ENCODE measurements around the gene SUPT20H.

SUPT20H gene

DNA sequence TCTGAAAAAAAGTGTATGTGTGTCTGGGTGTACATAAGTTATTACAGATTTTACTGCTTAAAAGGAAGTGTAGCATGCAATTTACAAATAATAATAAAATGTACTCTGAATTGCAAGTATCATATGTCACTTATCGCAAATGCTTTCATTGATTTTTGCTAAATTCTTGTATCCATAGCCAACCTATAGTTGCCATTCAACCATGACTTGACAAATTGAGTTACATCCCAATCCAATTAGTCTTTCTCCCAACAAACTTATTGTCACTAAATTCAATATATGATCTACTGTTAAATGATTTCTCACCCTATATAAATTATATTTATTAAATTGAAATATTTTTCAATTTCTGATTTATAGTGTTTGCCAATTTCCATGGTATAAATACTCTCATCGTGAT, 17.3 kb upstream of the SUPT20H start:
- Histone ChIP-seq H3K9me2 (replicated peaks; ENCODE audit: insufficient read depth, low read length) (no peaks in the 10 kb centered on the region), H3K27me3 (ENCODE audit: low read length) (no peaks in the 10 kb centered on the region), H3K36me3 (ENCODE audit: low read length) (no peaks in the 10 kb centered on the region), H3K79me2 (ENCODE audit: insufficient read depth, low read length) (no peaks in the 10 kb centered on the region), H2AFZ (ENCODE audit: low read depth, low read length, severe bottlenecking) (no peak overlapping the region), H4K20me1 (ENCODE audit: low read depth, low read length) (no peaks in the 10 kb centered on the region), H3K4me3 (ENCODE audit: insufficient read depth, low read length, poor library complexity, severe bottlenecking) (no peak overlapping the region), H3K9me3 (ENCODE audit: insufficient read depth, low read length) (no peaks in the 10 kb centered on the region), H3F3A (ENCODE audit: insufficient read depth) (no peaks in the 10 kb centered on the region), H3K27ac (ENCODE audit: low read depth, low read length) (no peak overlapping the region), H3K9ac (ENCODE audit: low read length) (no peak overlapping the region), H3K4me2 (ENCODE audit: low read depth, low read length, poor library complexity, severe bottlenecking) (no peak overlapping the region)
- no peak for TF ChIP-seq EZH2phosphoT487 (conservative IDR thresholded peaks at IDR 0.05; ENCODE audit: low read length)
- TF ChIP-seq, protein P1, sequence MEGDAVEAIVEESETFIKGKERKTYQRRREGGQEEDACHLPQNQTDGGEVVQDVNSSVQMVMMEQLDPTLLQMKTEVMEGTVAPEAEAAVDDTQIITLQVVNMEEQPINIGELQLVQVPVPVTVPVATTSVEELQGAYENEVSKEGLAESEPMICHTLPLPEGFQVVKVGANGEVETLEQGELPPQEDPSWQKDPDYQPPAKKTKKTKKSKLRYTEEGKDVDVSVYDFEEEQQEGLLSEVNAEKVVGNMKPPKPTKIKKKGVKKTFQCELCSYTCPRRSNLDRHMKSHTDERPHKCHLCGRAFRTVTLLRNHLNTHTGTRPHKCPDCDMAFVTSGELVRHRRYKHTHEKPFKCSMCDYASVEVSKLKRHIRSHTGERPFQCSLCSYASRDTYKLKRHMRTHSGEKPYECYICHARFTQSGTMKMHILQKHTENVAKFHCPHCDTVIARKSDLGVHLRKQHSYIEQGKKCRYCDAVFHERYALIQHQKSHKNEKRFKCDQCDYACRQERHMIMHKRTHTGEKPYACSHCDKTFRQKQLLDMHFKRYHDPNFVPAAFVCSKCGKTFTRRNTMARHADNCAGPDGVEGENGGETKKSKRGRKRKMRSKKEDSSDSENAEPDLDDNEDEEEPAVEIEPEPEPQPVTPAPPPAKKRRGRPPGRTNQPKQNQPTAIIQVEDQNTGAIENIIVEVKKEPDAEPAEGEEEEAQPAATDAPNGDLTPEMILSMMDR (IDR thresholded peaks at IDR 0.05; ENCODE audit: insufficient read depth, low read length, poor library complexity, severe bottlenecking) = no peak

DNA sequence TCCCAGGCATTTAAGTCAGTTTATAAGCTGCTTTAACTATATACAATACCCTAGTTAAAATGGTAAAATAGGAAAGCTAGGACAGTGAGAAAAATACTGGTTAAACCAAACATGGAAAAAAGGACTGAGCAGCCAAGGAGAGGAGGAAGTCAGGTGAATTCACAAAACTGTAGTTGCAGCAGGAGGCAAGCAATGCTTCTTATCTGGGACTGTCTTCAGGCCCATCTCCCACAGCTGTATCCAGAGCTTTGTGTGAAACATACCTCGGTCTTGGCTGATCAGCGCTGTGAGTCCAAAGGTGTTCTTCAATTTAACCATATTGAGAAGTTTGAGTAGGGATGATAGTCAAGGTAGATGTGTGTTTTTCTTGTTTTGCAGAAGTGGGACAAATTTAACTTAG, 15.7 kb upstream of the SUPT20H start:
- Histone ChIP-seq H2AFZ (ENCODE audit: low read depth, low read length, severe bottlenecking) (no peak overlapping the region), H3K36me3 (ENCODE audit: low read length) (no peaks in the 10 kb centered on the region), H3K9me3 (ENCODE audit: insufficient read depth, low read length) (no peaks in the 10 kb centered on the region), H3K27me3 (ENCODE audit: low read length) (no peaks in the 10 kb centered on the region), H3K9me2 (replicated peaks; ENCODE audit: insufficient read depth, low read length) (no peaks in the 10 kb centered on the region), H3K4me2 (ENCODE audit: low read depth, low read length, poor library complexity, severe bottlenecking) (no peak overlapping the region), H3K4me3 (ENCODE audit: insufficient read depth, low read length, poor library complexity, severe bottlenecking) (no peak overlapping the region), H3F3A (ENCODE audit: insufficient read depth) (no peaks in the 10 kb centered on the region), H3K27ac (ENCODE audit: low read depth, low read length) (no peak overlapping the region), H3K79me2 (ENCODE audit: insufficient read depth, low read length) (no peaks in the 10 kb centered on the region), H3K9ac (ENCODE audit: low read length) (no peak overlapping the region), H4K20me1 (ENCODE audit: low read depth, low read length) (no peaks in the 10 kb centered on the region)
- TF ChIP-seq, protein P1 (IDR thresholded peaks at IDR 0.05; ENCODE audit: insufficient read depth, low read length, poor library complexity, severe bottlenecking) = no peak
- TF ChIP-seq EZH2phosphoT487 (conservative IDR thresholded peaks at IDR 0.05; ENCODE audit: low read length) = no peak

DNA sequence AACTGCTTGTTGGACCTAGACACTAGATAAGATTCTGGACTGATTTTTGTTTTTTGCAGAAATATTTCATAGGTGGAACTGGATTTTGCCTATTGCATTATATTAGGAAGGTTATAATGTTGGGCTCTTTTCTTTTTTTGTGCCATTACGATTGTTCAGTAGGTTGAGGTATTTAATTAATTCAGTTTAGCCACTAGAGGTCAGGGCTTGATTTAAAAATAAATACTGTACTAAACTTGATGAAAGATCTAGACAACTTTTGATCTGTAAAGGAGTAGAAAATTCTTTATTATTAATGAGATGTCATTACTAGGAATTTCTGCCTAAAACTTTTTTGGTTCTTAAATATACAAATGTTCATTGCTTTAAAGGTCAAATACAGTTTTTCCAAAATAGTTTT, 15.2 kb upstream of the SUPT20H start:
- Histone ChIP-seq H3K9me2 (replicated peaks; ENCODE audit: insufficient read depth, low read length) (no peaks in the 10 kb centered on the region), H3K36me3 (ENCODE audit: low read length) (no peaks in the 10 kb centered on the region), H3K9me3 (ENCODE audit: insufficient read depth, low read length) (no peaks in the 10 kb centered on the region), H3K27me3 (ENCODE audit: low read length) (no peaks in the 10 kb centered on the region), H3K9ac (ENCODE audit: low read length) (no peak overlapping the region), H2AFZ (ENCODE audit: low read depth, low read length, severe bottlenecking) (no peak overlapping the region), H3K4me2 (ENCODE audit: low read depth, low read length, poor library complexity, severe bottlenecking) (no peak overlapping the region), H3K4me3 (ENCODE audit: insufficient read depth, low read length, poor library complexity, severe bottlenecking) (no peak overlapping the region), H3F3A (ENCODE audit: insufficient read depth) (no peaks in the 10 kb centered on the region), H4K20me1 (ENCODE audit: low read depth, low read length) (no peaks in the 10 kb centered on the region), H3K79me2 (ENCODE audit: insufficient read depth, low read length) (no peaks in the 10 kb centered on the region), H3K27ac (ENCODE audit: low read depth, low read length) (no peak overlapping the region)
- TF ChIP-seq EZH2phosphoT487 (conservative IDR thresholded peaks at IDR 0.05; ENCODE audit: low read length) = no peak
- TF ChIP-seq, protein P1 (IDR thresholded peaks at IDR 0.05; ENCODE audit: insufficient read depth, low read length, poor library complexity, severe bottlenecking) = peak; percentile 44
